WTC11 (cell line): ENCODE results near the gene ZBTB4. TPM values are rescaled to one million over a fixed set of nuclear protein-coding genes. Genes with fewer than 3 reads are reported as not detected.

Experiments used
- ATAC-seq: fragments of 200-7000 bp; cut with Tn5 transposase; 2 replicates; pipeline ENCODE4 v1.10.0; 2021; ENCODE audit warnings: mild to moderate bottlenecking, moderate library complexity
- CTCF ChIA-PET: fragments of 300-600 bp; sonication (Branson Sonifier 250); formaldehyde crosslinking; loops from one replicate; lab custom pipeline; 2021; ENCODE audit warnings: antibody characterized with exemption; lab: Charles Lee
- POLR2A ChIA-PET: fragments of 350-600 bp; sonication (Branson Sonifier 250); formaldehyde crosslinking; loops from one replicate; lab custom pipeline; 2021; ENCODE audit warnings: antibody characterized with exemption; lab: Charles Lee
- DNase-seq: peaks from one replicate; pipeline ENCODE4 v3.0.0; 2021; ENCODE audit warnings: low spot score
- H3K27ac Mint-ChIP-seq: 2 replicates; pipeline ENCODE4 v1.8.0; 2021; ENCODE audit warnings: mixed read lengths
- H3K27me3 Mint-ChIP-seq: 2 replicates; pipeline ENCODE4 v1.8.0; 2021; ENCODE audit warnings: low read depth, mild to moderate bottlenecking, moderate library complexity, mixed read lengths
- H3K36me3 Mint-ChIP-seq: 2 replicates; pipeline ENCODE4 v1.8.0; 2021; ENCODE audit warnings: mixed read lengths
- H3K4me1 Mint-ChIP-seq: 2 replicates; pipeline ENCODE4 v1.8.0; 2022; ENCODE audit warnings: mixed read lengths
- H3K4me3 Mint-ChIP-seq: 2 replicates; pipeline ENCODE4 v1.8.0; 2021; ENCODE audit warnings: mild to moderate bottlenecking, moderate library complexity, mixed read lengths
- H3K9me3 Mint-ChIP-seq: 2 replicates; pipeline ENCODE4 v1.8.0; 2021; ENCODE audit warnings: mixed read lengths
- ATF3 ChIP-seq: sonication (generic); formaldehyde crosslinking; conservative IDR thresholded peaks from 2 replicates; pipeline ENCODE4 v1.8.1; 2022; ENCODE audit warnings: mild to moderate bottlenecking, missing genetic modification reagents
- CREB1 ChIP-seq: sonication (generic); formaldehyde crosslinking; IDR thresholded peaks from 2 replicates; pipeline ENCODE4 v1.8.0; 2023; ENCODE audit warnings: mild to moderate bottlenecking, missing genetic modification reagents
- ELF4 ChIP-seq: sonication (generic); formaldehyde crosslinking; IDR thresholded peaks from 2 replicates; pipeline ENCODE4 v1.8.1; 2022; ENCODE audit warnings: low read depth, mild to moderate bottlenecking, moderate library complexity, missing genetic modification reagents
- EMX1 ChIP-seq: fragments of 250-450 bp; sonication (Bioruptor Pico); IDR thresholded peaks from 2 replicates; pipeline ENCODE4 v1.8.0; 2021; ENCODE audit warnings: mild to moderate bottlenecking
- ETV6 ChIP-seq: sonication (generic); formaldehyde crosslinking; IDR thresholded peaks from 2 replicates; pipeline ENCODE4 v1.8.1; 2022; ENCODE audit warnings: mild to moderate bottlenecking, missing genetic modification reagents
- GABPB1 ChIP-seq: sonication (generic); formaldehyde crosslinking; IDR thresholded peaks from 2 replicates; pipeline ENCODE4 v1.8.1; 2023; ENCODE audit warnings: mild to moderate bottlenecking, missing genetic modification reagents
- GRHL2 ChIP-seq: fragments of 250-450 bp; sonication (Bioruptor Pico); IDR thresholded peaks from 2 replicates; pipeline ENCODE4 v1.8.0; 2022; ENCODE audit warnings: mild to moderate bottlenecking, moderate library complexity; ENCODE audit not compliant: insufficient replicate concordance, severe bottlenecking
- GTF2I ChIP-seq: fragments of 250-450 bp; sonication (Bioruptor Pico); conservative IDR thresholded peaks from 2 replicates; pipeline ENCODE4 v1.4.0; 2021; ENCODE audit warnings: mild to moderate bottlenecking
- HMGXB4 ChIP-seq: sonication (generic); formaldehyde crosslinking; IDR thresholded peaks from 2 replicates; pipeline ENCODE4 v1.8.1; 2023; ENCODE audit warnings: mild to moderate bottlenecking, moderate library complexity, missing genetic modification reagents
- NFATC4 ChIP-seq: fragments of 250-450 bp; sonication (Bioruptor Pico); IDR thresholded peaks from 2 replicates; pipeline ENCODE4 v1.9.0; 2021; ENCODE audit warnings: mild to moderate bottlenecking
- NFYB ChIP-seq: sonication (generic); formaldehyde crosslinking; conservative IDR thresholded peaks from 2 replicates; pipeline ENCODE4 v1.8.0; 2022; ENCODE audit warnings: low read depth, missing genetic modification reagents
- OVOL2 ChIP-seq: fragments of 250-450 bp; sonication (Bioruptor Pico); IDR thresholded peaks from 2 replicates; pipeline ENCODE4 v1.9.0; 2021; ENCODE audit warnings: mild to moderate bottlenecking, borderline replicate concordance
- PREB ChIP-seq: sonication (generic); formaldehyde crosslinking; IDR thresholded peaks from 2 replicates; pipeline ENCODE4 v1.8.1; 2022; ENCODE audit warnings: mild to moderate bottlenecking, missing genetic modification reagents, moderate library complexity, borderline replicate concordance
- STAT6 ChIP-seq: sonication (generic); formaldehyde crosslinking; conservative IDR thresholded peaks from 2 replicates; pipeline ENCODE4 v1.8.1; 2023; ENCODE audit warnings: mild to moderate bottlenecking, low read depth, missing genetic modification reagents, moderate library complexity
- TCF7 ChIP-seq: sonication (generic); formaldehyde crosslinking; IDR thresholded peaks from 2 replicates; pipeline ENCODE4 v1.8.0; 2022; ENCODE audit warnings: mild to moderate bottlenecking, low read depth, missing genetic modification reagents, moderate library complexity
- ZNF263 ChIP-seq: sonication (generic); formaldehyde crosslinking; IDR thresholded peaks from 2 replicates; pipeline ENCODE4 v1.8.1; 2022; ENCODE audit warnings: low read depth, mild to moderate bottlenecking, moderate library complexity, missing genetic modification reagents
- ZNF396 ChIP-seq: fragments of 250-450 bp; sonication (Bioruptor Pico); IDR thresholded peaks from 2 replicates; pipeline ENCODE4 v1.8.0; 2021; ENCODE audit warnings: mild to moderate bottlenecking, moderate library complexity, borderline replicate concordance
- ZNF416 ChIP-seq: fragments of 250-450 bp; sonication (Bioruptor Pico); IDR thresholded peaks from 2 replicates; pipeline ENCODE4 v1.9.0; 2021; ENCODE audit warnings: mild to moderate bottlenecking, inconsistent platforms
- ZNF425 ChIP-seq: fragments of 250-450 bp; sonication (Bioruptor Pico); conservative IDR thresholded peaks from 2 replicates; pipeline ENCODE4 v1.9.0; 2021; ENCODE audit warnings: mild to moderate bottlenecking
- total RNA-seq: library from RNA; stranded (reverse); gene quantifications from 3 replicates; pipeline ENCODE4 v1.2.3, GENCODE V29; 2021

Gene ZBTB4
- total RNA-seq, 1 experiment from 2014 or later: 14.6 TPM

- Mint-ChIP-seq H3K27ac (no peak overlapping the region), H3K4me3 (no peak overlapping the region), H3K4me1 (no peaks in the 10 kb centered on the region), H3K36me3 (peaks cover 68% of the 10 kb centered on the region), H3K9me3 (no peaks in the 10 kb centered on the region), H3K27me3 (no peaks in the 10 kb centered on the region)
- ChIA-PET POLR2A (no interaction called here), CTCF (interaction anchor here (1.2 kb wide), 1 partner anchor 50 kb away, joined by 3 read pairs; no protein-coding TSS in a partner anchor)
- no peak for ATAC-seq
- TF ChIP-seq ZNF416 (CRISPR knock-in tag) (no peak), GTF2I (no peak), EMX1 (CRISPR knock-in tag) (no peak), ELF4 (CRISPR knock-in tag) (no peak), GRHL2 (CRISPR knock-in tag) (no peak), NFYB (CRISPR knock-in tag) (no peak), GABPB1 (CRISPR knock-in tag) (no peak), ETV6 (CRISPR knock-in tag) (no peak)
- no peak for DNase-seq
These were observed 31.7 kb upstream of the ZBTB4 start for GRCh38 chr17:7511108-7511507.

- ATAC-seq (no peak), DNase-seq (no peak)
- H3K27ac Mint-ChIP-seq: no peak overlapping the region
- H3K9me3 Mint-ChIP-seq: no peaks in the 10 kb centered on the region
- H3K27me3 Mint-ChIP-seq: no peaks in the 10 kb centered on the region
- POLR2A ChIA-PET: no interaction called here
- CTCF ChIA-PET: interaction anchor here (1.0 to 1.8 kb wide), 2 partner anchors 50 to 173 kb away, joined by 3 to 6 read pairs; partner anchors contain the start of gene ACAP1
- no peak for TF ChIP-seq ZNF425 (CRISPR knock-in tag)
- TF ChIP-seq HMGXB4 (CRISPR knock-in tag): no peak
- TF ChIP-seq ZNF396 (CRISPR knock-in tag): no peak
- no peak for TF ChIP-seq NFATC4 (CRISPR knock-in tag)
- no peak for TF ChIP-seq OVOL2 (CRISPR knock-in tag)
- TF ChIP-seq ATF3 (CRISPR knock-in tag): no peak
- no peak for TF ChIP-seq CREB1 (CRISPR knock-in tag)
- TF ChIP-seq ZNF263 (CRISPR knock-in tag): no peak
- no peak for TF ChIP-seq PREB (CRISPR knock-in tag)
- no peak for TF ChIP-seq STAT6 (CRISPR knock-in tag)
- TF ChIP-seq TCF7 (CRISPR knock-in tag): no peak
- peaks cover 77% of the 10 kb centered on the region for H3K36me3 Mint-ChIP-seq
- H3K4me1 Mint-ChIP-seq: no peaks in the 10 kb centered on the region
- no peak overlapping the region for H3K4me3 Mint-ChIP-seq
These were observed 30.5 kb upstream of the ZBTB4 start for GRCh38 chr17:7509937-7510336.
